ENCODE data around the gene GRAMD2A. TPM values are rescaled to one million over a fixed set of nuclear protein-coding genes. Genes with fewer than 3 reads are reported as not detected.

GRAMD2A gene
- total and polyA plus RNA-seq, 2 experiments from 2014 or later = 0.70 to 2.8 TPM

- TF ChIP-seq, protein P1, sequence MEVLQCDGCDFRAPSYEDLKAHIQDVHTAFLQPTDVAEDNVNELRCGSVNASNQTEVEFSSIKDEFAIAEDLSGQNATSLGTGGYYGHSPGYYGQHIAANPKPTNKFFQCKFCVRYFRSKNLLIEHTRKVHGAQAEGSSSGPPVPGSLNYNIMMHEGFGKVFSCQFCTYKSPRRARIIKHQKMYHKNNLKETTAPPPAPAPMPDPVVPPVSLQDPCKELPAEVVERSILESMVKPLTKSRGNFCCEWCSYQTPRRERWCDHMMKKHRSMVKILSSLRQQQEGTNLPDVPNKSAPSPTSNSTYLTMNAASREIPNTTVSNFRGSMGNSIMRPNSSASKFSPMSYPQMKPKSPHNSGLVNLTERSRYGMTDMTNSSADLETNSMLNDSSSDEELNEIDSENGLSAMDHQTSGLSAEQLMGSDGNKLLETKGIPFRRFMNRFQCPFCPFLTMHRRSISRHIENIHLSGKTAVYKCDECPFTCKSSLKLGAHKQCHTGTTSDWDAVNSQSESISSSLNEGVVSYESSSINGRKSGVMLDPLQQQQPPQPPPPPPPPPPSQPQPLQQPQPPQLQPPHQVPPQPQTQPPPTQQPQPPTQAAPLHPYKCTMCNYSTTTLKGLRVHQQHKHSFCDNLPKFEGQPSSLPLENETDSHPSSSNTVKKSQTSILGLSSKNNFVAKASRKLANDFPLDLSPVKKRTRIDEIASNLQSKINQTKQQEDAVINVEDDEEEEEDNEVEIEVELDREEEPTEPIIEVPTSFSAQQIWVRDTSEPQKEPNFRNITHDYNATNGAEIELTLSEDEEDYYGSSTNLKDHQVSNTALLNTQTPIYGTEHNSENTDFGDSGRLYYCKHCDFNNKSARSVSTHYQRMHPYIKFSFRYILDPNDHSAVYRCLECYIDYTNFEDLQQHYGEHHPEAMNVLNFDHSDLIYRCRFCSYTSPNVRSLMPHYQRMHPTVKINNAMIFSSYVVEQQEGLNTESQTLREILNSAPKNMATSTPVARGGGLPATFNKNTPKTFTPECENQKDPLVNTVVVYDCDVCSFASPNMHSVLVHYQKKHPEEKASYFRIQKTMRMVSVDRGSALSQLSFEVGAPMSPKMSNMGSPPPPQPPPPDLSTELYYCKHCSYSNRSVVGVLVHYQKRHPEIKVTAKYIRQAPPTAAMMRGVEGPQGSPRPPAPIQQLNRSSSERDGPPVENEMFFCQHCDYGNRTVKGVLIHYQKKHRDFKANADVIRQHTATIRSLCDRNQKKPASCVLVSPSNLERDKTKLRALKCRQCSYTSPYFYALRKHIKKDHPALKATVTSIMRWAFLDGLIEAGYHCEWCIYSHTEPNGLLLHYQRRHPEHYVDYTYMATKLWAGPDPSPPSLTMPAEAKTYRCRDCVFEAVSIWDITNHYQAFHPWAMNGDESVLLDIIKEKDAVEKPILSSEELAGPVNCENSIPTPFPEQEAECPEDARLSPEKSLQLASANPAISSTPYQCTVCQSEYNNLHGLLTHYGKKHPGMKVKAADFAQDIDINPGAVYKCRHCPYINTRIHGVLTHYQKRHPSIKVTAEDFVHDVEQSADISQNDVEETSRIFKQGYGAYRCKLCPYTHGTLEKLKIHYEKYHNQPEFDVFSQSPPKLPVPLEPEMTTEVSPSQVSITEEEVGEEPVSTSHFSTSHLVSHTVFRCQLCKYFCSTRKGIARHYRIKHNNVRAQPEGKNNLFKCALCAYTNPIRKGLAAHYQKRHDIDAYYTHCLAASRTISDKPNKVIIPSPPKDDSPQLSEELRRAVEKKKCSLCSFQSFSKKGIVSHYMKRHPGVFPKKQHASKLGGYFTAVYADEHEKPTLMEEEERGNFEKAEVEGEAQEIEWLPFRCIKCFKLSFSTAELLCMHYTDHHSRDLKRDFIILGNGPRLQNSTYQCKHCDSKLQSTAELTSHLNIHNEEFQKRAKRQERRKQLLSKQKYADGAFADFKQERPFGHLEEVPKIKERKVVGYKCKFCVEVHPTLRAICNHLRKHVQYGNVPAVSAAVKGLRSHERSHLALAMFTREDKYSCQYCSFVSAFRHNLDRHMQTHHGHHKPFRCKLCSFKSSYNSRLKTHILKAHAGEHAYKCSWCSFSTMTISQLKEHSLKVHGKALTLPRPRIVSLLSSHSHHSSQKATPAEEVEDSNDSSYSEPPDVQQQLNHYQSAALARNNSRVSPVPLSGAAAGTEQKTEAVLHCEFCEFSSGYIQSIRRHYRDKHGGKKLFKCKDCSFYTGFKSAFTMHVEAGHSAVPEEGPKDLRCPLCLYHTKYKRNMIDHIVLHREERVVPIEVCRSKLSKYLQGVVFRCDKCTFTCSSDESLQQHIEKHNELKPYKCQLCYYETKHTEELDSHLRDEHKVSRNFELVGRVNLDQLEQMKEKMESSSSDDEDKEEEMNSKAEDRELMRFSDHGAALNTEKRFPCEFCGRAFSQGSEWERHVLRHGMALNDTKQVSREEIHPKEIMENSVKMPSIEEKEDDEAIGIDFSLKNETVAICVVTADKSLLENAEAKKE (CRISPR knock-in tag; IDR thresholded peaks at IDR 0.05) = no peak
- TF ChIP-seq POLR2AphosphoS5 (IDR thresholded peaks at IDR 0.05; ENCODE audit: low read depth) (no peak), ZNF331 (CRISPR knock-in tag; IDR thresholded peaks at IDR 0.05; ENCODE audit: low read depth) (no peak), EZH2phosphoT487 (IDR thresholded peaks at IDR 0.05; ENCODE audit: unreplicated experiment) (no peak), STAT1 (IDR thresholded peaks at IDR 0.05; ENCODE audit: unreplicated experiment) (no peak), ETS1 (IDR thresholded peaks at IDR 0.05) (no peak), NANOG (IDR thresholded peaks at IDR 0.05; ENCODE audit: borderline replicate concordance) (no peak)
Observed at GRCh38 chr15:72156928-72157327, 40.7 kb downstream of the GRAMD2A start (continued).

All from GM23338 (cell line).